GM12892 (cell line): ENCODE data around the gene HDAC10.

Experiments
- POLR2A ChIP-seq: IDR thresholded peaks from 2 replicates; pipeline ENCODE4 v1.6.1; 2011; ENCODE audit warnings: low read depth, low read length, control low read depth
- POLR2AphosphoS5 ChIP-seq: IDR thresholded peaks from 2 replicates; pipeline ENCODE4 v1.6.1; 2011; ENCODE audit warnings: low read depth, low read length, control low read depth

DNA sequence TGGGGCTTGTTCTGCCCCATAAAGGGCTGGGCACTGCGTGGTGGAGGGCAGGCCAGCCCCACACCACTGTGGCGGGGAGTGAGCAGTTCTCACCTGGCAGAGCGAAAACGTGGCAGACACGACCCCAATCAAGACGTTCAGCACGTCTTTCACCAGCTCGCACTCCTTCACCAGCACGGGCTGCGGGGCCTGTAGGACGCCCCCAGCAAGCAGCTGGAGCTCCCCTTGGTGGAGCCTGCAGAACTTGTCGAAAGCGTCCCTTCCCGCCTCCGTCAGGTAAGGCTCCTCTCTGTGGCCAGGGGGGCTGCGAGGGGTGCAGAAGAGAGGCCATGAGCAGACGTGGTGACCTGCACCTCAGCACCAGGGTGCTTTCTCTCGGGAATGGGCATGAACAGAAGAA, 17.8 kb downstream of the HDAC10 start:
- TF ChIP-seq POLR2A (no peak), POLR2AphosphoS5 (no peak)
